Glomerular visceral epithelial cell (primary cell): Measurements from ENCODE around the gene MROH2A.
"Not testable (repeated sequence)": the region's sequence is repeated elsewhere in the genome, so short reads cannot be mapped to it uniquely, and the experiment has no call there.

Experiments used
- DNase-seq: peaks from one replicate; pipeline ENCODE4 v3.0.0-alpha.2; 2016; ENCODE audit errors: extremely low spot score

Gene MROH2A, protein sequence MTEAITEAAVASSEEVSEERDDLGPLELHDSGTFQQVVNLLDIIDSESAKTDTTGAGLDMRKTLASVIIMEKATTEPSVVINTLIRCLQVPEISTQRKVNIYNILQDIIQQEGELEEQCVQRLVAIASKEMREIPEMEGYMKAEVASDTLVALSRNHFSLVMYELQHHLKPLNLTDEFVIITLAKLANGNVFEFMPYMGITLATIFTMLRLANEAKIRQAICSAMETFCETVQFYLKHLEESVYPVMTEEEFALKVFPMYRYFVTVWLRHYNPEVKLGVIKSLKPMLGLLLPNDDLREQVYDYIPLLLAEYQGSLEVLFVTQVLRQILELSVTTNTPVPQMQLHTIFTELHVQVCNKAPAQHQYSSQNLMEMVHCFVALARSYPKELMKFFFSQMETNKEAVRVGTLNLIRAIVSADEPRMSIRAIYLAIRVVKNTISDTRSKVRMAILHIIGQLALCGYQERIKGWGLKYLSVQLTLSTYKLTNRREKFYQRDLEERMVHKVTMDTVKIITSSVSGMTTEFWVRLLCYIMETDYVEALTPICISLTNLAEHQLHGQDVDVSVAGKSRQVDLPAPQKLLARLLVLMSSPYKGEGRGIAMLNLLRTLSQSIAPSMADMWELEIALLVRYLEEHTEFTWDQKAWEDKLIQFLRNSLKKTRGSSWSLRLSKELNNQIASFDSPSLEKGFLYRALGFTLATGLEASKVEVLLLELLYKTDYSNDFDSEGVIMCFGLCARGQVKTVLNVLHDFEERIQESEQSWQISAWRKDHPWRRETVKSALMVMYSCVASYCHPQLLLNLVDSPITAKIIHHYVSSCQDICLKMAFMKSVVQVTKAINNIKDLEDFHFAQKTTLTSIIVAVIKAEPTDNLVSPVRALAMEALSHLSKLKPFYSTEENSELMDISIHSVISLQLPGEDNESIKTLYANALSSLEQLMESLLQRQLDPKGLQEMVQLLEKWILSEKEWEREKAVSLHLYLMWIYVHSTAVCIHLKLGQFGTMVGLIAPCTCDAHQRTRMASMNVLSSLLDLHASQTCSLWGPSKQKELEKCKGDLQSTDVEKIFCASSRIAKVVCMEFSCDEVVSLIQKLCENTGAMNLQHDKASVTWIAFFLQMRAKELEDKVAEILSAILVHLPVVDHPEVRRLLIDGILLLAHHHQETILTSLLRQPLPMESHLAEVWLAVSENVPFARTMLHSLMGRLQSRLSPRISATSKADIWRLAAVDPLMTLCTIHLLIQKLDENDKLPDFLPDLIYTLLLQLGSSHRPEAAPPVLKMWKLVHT (N-terminal part only)

GRCh38 chr2:233778030-233778429 lies at the start of gene MROH2A:
Gene MROH2A (plus strand): TSS chr2:233778330. CDS start chr2:233779359, 1,029 bp downstream.
- no peak for DNase-seq

GRCh38 chr2:233728723-233729301 lies 49.3 kb upstream of the MROH2A start, which contains the start of gene UGT1A3:
Gene UGT1A3 (plus strand): TSS chr2:233729042. CDS start chr2:233729127, 85 bp downstream.
- no peak for DNase-seq

- not testable (repeated sequence) for DNase-seq
These were observed 41.1 kb upstream of the MROH2A start for GRCh38 chr2:233736868-233737653.

DNA sequence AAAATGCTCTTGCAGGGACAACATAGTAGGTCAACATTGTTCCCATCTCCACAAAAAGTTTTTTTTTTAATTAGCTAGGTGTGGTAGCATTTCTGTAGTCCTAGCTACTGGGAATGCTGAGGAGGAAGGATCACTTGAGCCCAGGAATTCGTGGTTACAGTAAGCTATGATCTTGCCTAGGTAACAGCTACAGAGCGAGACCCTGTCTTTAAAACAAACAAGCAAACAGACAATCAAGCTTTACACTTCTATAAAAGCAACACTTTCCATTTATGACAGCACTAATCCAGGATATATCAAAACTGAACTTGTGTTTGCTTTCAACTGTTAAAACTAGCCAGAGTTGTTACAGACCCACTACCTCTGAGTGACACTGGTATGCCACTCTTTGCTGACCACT lies 37.3 kb upstream of the MROH2A start:
- no peak for DNase-seq

GRCh38 chr2:233743464-233744259 lies 34.5 kb upstream of the MROH2A start:
- DNase-seq = no peak

DNA sequence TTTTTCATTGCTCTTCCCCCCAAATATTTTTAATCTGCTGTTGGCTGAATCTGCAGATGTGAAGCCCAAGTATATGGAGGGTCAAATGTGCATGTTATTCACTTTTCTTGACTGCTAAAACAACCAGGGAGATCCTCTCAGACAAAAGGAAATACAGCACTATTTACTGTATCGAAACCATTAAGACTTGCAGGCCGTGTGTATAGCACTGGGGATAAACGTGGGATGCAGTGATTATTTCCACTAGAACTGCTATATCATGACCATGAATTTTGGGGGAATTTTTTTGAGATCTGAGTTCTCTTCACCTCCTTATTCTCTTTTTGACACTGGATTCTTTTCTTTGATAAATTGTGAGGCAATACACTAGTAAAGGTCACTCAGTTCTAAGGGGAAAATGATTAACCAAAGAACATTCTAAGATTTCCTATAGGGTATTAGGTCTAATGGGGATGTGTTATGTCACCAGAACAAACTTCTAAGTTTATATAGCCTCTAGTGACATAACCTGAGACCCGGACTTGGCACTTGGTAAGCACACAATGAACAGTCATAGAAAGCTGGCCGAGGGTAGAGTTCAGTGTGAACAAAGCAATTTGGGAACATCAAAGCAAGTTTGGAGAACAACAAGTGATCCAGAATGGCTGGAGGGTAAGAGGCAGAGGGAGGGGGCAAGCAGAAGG lies 32.9 kb upstream of the MROH2A start:
- DNase-seq = no peak

DNA sequence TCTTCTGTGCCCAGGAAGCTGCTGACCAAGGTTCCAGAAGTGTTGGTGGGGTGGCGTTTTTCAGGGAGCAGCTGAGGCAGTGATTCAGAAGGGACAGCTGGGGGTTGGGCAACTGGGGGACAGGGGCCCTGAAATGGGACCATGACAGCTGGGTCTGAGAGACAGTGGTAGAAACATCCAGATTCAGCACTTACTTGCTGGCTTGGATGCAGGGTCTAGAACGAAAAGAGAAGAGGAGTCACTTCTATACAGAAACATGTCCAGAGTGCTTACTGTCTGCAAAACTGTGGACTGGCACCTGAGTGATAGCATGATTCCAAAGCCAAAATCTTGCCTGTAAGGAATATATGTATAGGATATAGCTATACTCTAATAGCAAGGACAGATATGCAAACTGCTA lies 32.3 kb upstream of the MROH2A start:
- DNase-seq = not testable (repeated sequence)

GRCh38 chr2:233746475-233747282 lies 31.5 kb upstream of the MROH2A start:
- DNase-seq = no peak

GRCh38 chr2:233747283-233747544 lies 30.9 kb upstream of the MROH2A start:
- no peak for DNase-seq

- not testable (repeated sequence) for DNase-seq
These were observed 27.4 kb upstream of the MROH2A start for GRCh38 chr2:233750689-233751088.

GRCh38 chr2:233751212-233752009 lies 26.7 kb upstream of the MROH2A start:
- not testable (repeated sequence) for DNase-seq

DNA sequence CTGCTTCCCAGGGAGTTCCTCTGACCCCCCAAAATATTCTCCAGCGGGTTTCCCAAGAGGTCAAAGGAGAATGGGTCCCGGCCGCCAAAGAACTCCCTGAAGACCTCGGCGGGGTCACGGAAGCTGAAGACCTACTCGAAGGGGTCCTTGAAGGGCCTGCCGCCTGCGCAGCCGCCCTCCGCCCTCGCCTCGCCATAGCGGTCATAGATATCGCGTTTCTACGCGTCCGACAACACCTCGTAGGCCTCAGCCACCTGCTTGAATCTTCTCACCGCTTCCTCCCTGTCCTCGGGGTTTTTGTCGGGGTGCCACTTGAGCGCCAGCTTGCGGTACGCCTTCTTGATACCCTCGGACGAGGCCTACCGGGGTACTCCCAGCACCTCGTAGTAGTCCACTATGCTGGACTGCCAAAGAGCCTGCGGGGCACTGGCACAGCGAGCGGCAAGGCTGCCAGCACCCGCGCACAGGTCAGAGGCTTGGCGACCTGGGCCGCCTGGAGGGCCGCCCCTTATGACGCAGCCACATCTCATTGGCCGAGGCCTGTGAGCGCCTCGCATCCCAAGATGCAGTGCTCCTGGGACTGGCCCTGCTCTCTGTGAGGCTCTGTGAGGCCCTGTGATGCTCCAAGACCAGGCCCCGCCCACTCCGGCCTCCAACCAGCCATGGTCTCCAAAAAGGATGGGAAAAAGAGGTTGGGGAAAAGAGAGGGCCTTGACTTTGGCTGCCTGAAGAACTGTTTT lies 23.1 kb upstream of the MROH2A start:
- DNase-seq = no peak

- DNase-seq = no peak
These were observed 21.6 kb upstream of the MROH2A start for GRCh38 chr2:233756429-233757081.

DNA sequence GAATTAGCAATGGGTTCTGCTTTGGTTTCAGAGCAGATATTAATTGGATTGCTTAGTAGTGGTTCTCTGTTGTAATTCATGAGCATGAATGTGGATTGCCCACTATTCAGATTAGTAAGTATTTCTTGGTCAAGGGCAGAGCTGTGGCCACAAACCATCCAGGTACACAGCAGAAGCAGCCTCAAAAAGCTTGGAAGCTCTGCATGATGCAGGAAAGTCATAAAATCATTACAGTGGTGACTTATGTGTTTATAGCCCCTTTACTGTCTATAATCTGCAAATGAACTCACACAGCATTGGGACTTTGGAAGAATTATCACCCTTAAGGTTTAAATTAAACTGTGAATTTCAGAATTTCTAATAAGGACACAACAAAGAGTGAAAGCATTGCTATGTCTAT lies 20.0 kb upstream of the MROH2A start:
- DNase-seq = no peak

GRCh38 chr2:233758849-233759248 lies 19.3 kb upstream of the MROH2A start:
- DNase-seq = no peak

GRCh38 chr2:233760043-233760442 lies 18.1 kb upstream of the MROH2A start, which contains the start of gene UGT1A1:
Gene UGT1A1 (plus strand): TSS chr2:233760270. CDS start chr2:233760288, 18 bp downstream.
- DNase-seq = no peak
